HepG2 (cell line): Measurements from ENCODE around the gene GPR39. TPM values are rescaled to one million over a fixed set of nuclear protein-coding genes. Genes with fewer than 3 reads are reported as not detected.

Source experiments
- HOXA5 ChIP-seq: sonication (generic); formaldehyde crosslinking; IDR thresholded peaks from 2 replicates; pipeline ENCODE4 v1.4.0; 2020; ENCODE audit warnings: missing genetic modification reagents
- JUN ChIP-seq: sonication (generic); formaldehyde crosslinking; IDR thresholded peaks from 2 replicates; pipeline ENCODE4 v1.4.0; 2020; ENCODE audit warnings: mild to moderate bottlenecking, missing genetic modification reagents
- KLF9 ChIP-seq: IDR thresholded peaks from 2 replicates; pipeline ENCODE4 v1.6.1; 2016; ENCODE audit warnings: low read depth
- KMT2A ChIP-seq: sonication (generic); formaldehyde crosslinking; IDR thresholded peaks from 2 replicates; pipeline ENCODE4 v1.4.0; 2020; ENCODE audit warnings: missing genetic modification reagents
- MAFK ChIP-seq, 2 experiments: IDR thresholded peaks in 1 of 2; conservative IDR thresholded peaks in 1 of 2; 2 replicates each; pipeline ENCODE4 v1.6.1; 2011; ENCODE audit warnings: improper control_type of control experiment in 2 of 2, low read length in 2 of 2
- PAWR ChIP-seq: sonication (generic); formaldehyde crosslinking; IDR thresholded peaks from 2 replicates; pipeline ENCODE4 v1.4.0; 2020; ENCODE audit warnings: missing genetic modification reagents, mild to moderate bottlenecking, borderline replicate concordance
- PAX8 ChIP-seq: sonication (generic); formaldehyde crosslinking; IDR thresholded peaks from 2 replicates; pipeline ENCODE4 v1.8.0; 2022; ENCODE audit warnings: mild to moderate bottlenecking, missing genetic modification reagents, borderline replicate concordance
- PLRG1 ChIP-seq: fragments of 450-650 bp; conservative IDR thresholded peaks from 2 replicates; pipeline ENCODE4 v1.6.1; 2016
- SRSF4 ChIP-seq: fragments of 200-400 bp; formaldehyde crosslinking; IDR thresholded peaks from one replicate; pipeline ENCODE4 v1.6.1; 2018; ENCODE audit warnings: mild to moderate bottlenecking, low read depth, low read length, moderate library complexity; ENCODE audit not compliant: poor library complexity, severe bottlenecking
- ZFP62 ChIP-seq: sonication (generic); formaldehyde crosslinking; IDR thresholded peaks from 2 replicates; pipeline ENCODE4 v1.4.0; 2020; ENCODE audit warnings: missing genetic modification reagents
- ZNF207 ChIP-seq: fragments of 450-650 bp; IDR thresholded peaks from 2 replicates; pipeline ENCODE4 v1.6.1; 2016; ENCODE audit warnings: antibody characterized with exemption, borderline replicate concordance
- ZNF224 ChIP-seq: sonication (generic); formaldehyde crosslinking; IDR thresholded peaks from 2 replicates; pipeline ENCODE4 v1.5.0; 2020; ENCODE audit warnings: mild to moderate bottlenecking, missing genetic modification reagents
- ZNF34 ChIP-seq: sonication (generic); formaldehyde crosslinking; IDR thresholded peaks from 2 replicates; pipeline ENCODE4 v1.4.0; 2020; ENCODE audit warnings: mild to moderate bottlenecking, missing genetic modification reagents, borderline replicate concordance
- ZNF550 ChIP-seq: sonication (generic); formaldehyde crosslinking; IDR thresholded peaks from 2 replicates; pipeline ENCODE4 v1.4.0; 2020; ENCODE audit warnings: mild to moderate bottlenecking, missing genetic modification reagents, borderline replicate concordance
- ZNF569 ChIP-seq: sonication (generic); formaldehyde crosslinking; IDR thresholded peaks from 2 replicates; pipeline ENCODE4 v1.5.0; 2020; ENCODE audit warnings: mild to moderate bottlenecking, missing genetic modification reagents, moderate library complexity, borderline replicate concordance
- polyA plus RNA-seq, 8 experiments: library from polyadenylated mRNA; depleted of rRNA in 3 of 8; stranded (reverse) in 7 of 8; unstranded in 1 of 8; fragments of >200 nt; fragmentation: Illumina TruSeq in 4 of 8; extraction: Trizol in 4 of 8; gene quantifications; 2 replicates each; pipeline versions ENCODE4 v1.2.1 to v1.2.3, GENCODE V29; 2011 to 2016; ENCODE audit warnings: low read depth in 4 of 8, missing spikeins in 1 of 8, mixed read lengths in 1 of 8; ENCODE audit not compliant: insufficient read depth in 1 of 8
- total RNA-seq, 5 experiments: library from RNA; depleted of rRNA; stranded (reverse); fragments of >200 nt; fragmentation: Illumina TruSeq; extraction: Trizol; gene quantifications; 2 replicates each; pipeline ENCODE4 v1.2.3, GENCODE V29; 2016; ENCODE audit warnings: low read depth in 1 of 5
- TF ChIP-seq, protein P1 (sequence below): sonication (generic); formaldehyde crosslinking; IDR thresholded peaks from 2 replicates; pipeline ENCODE4 v1.5.0; 2020; ENCODE audit warnings: missing genetic modification reagents
- TF ChIP-seq, protein P2 (sequence below): sonication (generic); formaldehyde crosslinking; IDR thresholded peaks from 2 replicates; pipeline ENCODE4 v1.5.0; 2020; ENCODE audit warnings: mild to moderate bottlenecking, missing genetic modification reagents
- TF ChIP-seq, protein P3 (sequence below): sonication (generic); formaldehyde crosslinking; IDR thresholded peaks from 2 replicates; pipeline ENCODE4 v1.4.0; 2020; ENCODE audit warnings: missing genetic modification reagents
- TF ChIP-seq, protein P4 (sequence below): sonication (generic); formaldehyde crosslinking; IDR thresholded peaks from 2 replicates; pipeline ENCODE4 v1.9.0; 2021; ENCODE audit warnings: missing genetic modification reagents, mild to moderate bottlenecking, borderline replicate concordance
- TF ChIP-seq, protein P5 (sequence below): conservative IDR thresholded peaks from 2 replicates; pipeline ENCODE4 v1.6.1; 2018; ENCODE audit warnings: missing genetic modification reagents

Gene GPR39
- total and polyA plus RNA-seq, 2 of the 13 experiments (the other 11 are each of a cell fraction or from before 2014, with no cell fraction given), result 0.16 to 0.62 TPM

DNA sequence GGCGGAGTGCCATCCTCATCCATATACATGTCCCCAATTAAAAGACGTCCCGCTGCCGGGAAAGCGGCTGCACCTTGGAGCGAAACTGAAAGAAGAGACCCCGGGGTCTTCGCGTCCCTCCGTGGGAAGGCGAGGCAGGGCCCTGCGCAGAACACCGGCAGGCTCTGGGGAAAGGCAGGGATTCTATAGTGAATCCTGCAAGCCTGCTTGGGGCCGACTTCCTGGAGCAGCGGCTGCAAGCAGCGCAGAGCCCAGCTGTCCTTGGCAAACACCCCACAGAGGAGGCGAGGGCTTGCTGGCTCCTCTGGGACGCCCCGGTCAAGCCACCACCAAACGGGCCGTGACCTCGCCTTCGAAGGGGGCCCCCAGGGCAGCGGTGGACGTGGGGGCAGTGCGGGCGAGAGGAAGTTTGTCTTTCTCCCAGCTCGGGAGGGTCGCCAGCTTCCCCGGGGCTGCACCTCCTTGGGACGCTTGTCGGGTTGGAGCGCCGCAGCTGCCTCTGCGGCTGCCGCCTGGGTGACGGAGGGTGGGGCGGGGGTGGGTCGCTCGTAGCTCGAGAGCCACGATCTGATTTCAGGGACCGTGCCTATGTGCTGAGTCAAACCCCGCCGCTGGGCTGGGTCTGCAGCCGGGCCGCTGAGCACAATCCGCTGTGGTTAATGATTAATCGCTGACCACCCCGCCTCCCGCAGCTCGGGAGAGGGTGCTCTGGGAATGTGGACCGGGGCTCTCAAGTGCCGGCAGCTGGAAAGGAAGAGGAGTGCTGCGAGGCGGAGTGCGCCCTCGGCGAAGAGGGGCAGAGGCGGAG, 486 bp upstream of the GPR39 start (continued):
- TF ChIP-seq, protein P1, sequence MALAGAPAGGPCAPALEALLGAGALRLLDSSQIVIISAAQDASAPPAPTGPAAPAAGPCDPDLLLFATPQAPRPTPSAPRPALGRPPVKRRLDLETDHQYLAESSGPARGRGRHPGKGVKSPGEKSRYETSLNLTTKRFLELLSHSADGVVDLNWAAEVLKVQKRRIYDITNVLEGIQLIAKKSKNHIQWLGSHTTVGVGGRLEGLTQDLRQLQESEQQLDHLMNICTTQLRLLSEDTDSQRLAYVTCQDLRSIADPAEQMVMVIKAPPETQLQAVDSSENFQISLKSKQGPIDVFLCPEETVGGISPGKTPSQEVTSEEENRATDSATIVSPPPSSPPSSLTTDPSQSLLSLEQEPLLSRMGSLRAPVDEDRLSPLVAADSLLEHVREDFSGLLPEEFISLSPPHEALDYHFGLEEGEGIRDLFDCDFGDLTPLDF, result no peak
- TF ChIP-seq ZNF569 (peak; percentile 42; the same call in 1 of the 2 replicates), HOXA5 (CRISPR knock-in tag) (no peak), ZNF550 (CRISPR knock-in tag) (no peak), PAX8 (CRISPR knock-in tag) (peak; percentile 83; the same call in 1 of the 2 replicates), PAWR (CRISPR knock-in tag) (peak; percentile 85; the same call in 1 of the 2 replicates), KMT2A (CRISPR knock-in tag) (no peak; the same call in 1 of the 2 replicates), MAFK (conservative IDR thresholded peaks at IDR 0.05 in 1 of 2, IDR thresholded peaks at IDR 0.05 in 1 of 2; ENCODE audit: low read length in 2 of 2) (peak; percentile 72 to 77), KLF9 (CRISPR knock-in tag) (no peak), PLRG1 (no peak), ZNF224 (0 out of 2 replicates have a peak, but pooled peaks have one; percentile 76), JUN (no peak), SRSF4 (no peak), ZFP62 (no peak), ZNF34 (CRISPR knock-in tag) (0 out of 2 replicates have a peak, but pooled peaks have one; percentile 69), ZNF207 (no peak)
- TF ChIP-seq, protein P2, sequence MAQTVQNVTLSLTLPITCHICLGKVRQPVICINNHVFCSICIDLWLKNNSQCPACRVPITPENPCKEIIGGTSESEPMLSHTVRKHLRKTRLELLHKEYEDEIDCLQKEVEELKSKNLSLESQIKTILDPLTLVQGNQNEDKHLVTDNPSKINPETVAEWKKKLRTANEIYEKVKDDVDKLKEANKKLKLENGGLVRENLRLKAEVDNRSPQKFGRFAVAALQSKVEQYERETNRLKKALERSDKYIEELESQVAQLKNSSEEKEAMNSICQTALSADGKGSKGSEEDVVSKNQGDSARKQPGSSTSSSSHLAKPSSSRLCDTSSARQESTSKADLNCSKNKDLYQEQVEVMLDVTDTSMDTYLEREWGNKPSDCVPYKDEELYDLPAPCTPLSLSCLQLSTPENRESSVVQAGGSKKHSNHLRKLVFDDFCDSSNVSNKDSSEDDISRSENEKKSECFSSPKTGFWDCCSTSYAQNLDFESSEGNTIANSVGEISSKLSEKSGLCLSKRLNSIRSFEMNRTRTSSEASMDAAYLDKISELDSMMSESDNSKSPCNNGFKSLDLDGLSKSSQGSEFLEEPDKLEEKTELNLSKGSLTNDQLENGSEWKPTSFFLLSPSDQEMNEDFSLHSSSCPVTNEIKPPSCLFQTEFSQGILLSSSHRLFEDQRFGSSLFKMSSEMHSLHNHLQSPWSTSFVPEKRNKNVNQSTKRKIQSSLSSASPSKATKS, result no peak
- TF ChIP-seq, protein P3, sequence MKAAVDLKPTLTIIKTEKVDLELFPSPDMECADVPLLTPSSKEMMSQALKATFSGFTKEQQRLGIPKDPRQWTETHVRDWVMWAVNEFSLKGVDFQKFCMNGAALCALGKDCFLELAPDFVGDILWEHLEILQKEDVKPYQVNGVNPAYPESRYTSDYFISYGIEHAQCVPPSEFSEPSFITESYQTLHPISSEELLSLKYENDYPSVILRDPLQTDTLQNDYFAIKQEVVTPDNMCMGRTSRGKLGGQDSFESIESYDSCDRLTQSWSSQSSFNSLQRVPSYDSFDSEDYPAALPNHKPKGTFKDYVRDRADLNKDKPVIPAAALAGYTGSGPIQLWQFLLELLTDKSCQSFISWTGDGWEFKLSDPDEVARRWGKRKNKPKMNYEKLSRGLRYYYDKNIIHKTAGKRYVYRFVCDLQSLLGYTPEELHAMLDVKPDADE (CRISPR knock-in tag), result no peak
- TF ChIP-seq, protein P4, sequence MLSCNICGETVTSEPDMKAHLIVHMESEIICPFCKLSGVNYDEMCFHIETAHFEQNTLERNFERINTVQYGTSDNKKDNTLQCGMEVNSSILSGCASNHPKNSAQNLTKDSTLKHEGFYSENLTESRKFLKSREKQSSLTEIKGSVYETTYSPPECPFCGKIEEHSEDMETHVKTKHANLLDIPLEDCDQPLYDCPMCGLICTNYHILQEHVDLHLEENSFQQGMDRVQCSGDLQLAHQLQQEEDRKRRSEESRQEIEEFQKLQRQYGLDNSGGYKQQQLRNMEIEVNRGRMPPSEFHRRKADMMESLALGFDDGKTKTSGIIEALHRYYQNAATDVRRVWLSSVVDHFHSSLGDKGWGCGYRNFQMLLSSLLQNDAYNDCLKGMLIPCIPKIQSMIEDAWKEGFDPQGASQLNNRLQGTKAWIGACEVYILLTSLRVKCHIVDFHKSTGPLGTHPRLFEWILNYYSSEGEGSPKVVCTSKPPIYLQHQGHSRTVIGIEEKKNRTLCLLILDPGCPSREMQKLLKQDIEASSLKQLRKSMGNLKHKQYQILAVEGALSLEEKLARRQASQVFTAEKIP (CRISPR knock-in tag), result no peak
- TF ChIP-seq, protein P5, sequence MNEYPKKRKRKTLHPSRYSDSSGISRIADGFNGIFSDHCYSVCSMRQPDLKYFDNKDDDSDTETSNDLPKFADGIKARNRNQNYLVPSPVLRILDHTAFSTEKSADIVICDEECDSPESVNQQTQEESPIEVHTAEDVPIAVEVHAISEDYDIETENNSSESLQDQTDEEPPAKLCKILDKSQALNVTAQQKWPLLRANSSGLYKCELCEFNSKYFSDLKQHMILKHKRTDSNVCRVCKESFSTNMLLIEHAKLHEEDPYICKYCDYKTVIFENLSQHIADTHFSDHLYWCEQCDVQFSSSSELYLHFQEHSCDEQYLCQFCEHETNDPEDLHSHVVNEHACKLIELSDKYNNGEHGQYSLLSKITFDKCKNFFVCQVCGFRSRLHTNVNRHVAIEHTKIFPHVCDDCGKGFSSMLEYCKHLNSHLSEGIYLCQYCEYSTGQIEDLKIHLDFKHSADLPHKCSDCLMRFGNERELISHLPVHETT (CRISPR knock-in tag), result 0 out of 2 replicates have a peak, but pooled peaks have one; percentile 44
